SK-N-SH (cell line): ENCODE data around the gene MMRN1. TPM values are rescaled to one million over a fixed set of nuclear protein-coding genes. Genes with fewer than 3 reads are reported as not detected.

Source experiments
- CTCF ChIA-PET: fragments of 300-600, 350-600 bp; formaldehyde crosslinking; extraction: SDS; loops from one replicate; lab custom pipeline; 2021; lab: Yijun Ruan, JAX
- POLR2A ChIA-PET: fragments of 350-600 bp; sonication (Branson Sonifier 250); formaldehyde crosslinking; extraction: SDS; loops from one replicate; lab custom pipeline; 2020; ENCODE audit warnings: antibody characterized with exemption, inconsistent platforms; lab: Yijun Ruan, JAX
- DNase-seq: peaks from one replicate; pipeline ENCODE4 v3.0.0; 2012
- H2AFZ ChIP-seq: fragments of 200-600 bp; sonication (generic); 2 replicates; pipeline ENCODE4 v1.8.1; 2016; ENCODE audit warnings: antibody characterized with exemption, mild to moderate bottlenecking, low read depth
- H3F3A ChIP-seq: fragments of 200-600 bp; sonication (generic); replicated peaks from 2 replicates; pipeline ENCODE3; 2016; ENCODE audit warnings: antibody characterized with exemption, mild to moderate bottlenecking; ENCODE audit not compliant: insufficient read depth
- H3K27ac ChIP-seq, 2 experiments: fragments of 200-500 bp in 1 of 2; fragments of 200-600 bp in 1 of 2; sonication (Bioruptor generic) in 1 of 2; sonication (generic), shearing (Covaris generic) in 1 of 2; 2 replicates each; pipeline versions ENCODE4 v1.5.1 to v1.6.1; 2014 to 2016; ENCODE audit warnings: low read depth in 2 of 2, inconsistent platforms in 1 of 2, low read length in 1 of 2, mild to moderate bottlenecking in 1 of 2, mixed read lengths in 1 of 2
- H3K27me3 ChIP-seq: fragments of 200-600 bp; sonication (generic), shearing (Covaris generic); 2 replicates; pipeline ENCODE4 v1.6.1; 2016; ENCODE audit warnings: mixed run types; ENCODE audit not compliant: insufficient read depth
- H3K36me3 ChIP-seq, 2 experiments: fragments of 200-500 bp in 1 of 2; fragments of 200-600 bp in 1 of 2; sonication (Bioruptor generic) in 1 of 2; sonication (generic) in 1 of 2; replicated peaks in 1 of 2; 2 replicates each; pipeline versions ENCODE3 to v1.5.1; 2014 to 2016; ENCODE audit warnings: low read length in 1 of 2, mild to moderate bottlenecking in 1 of 2; ENCODE audit not compliant: insufficient read depth in 2 of 2, control insufficient read depth in 1 of 2
- H3K4me1 ChIP-seq, 2 experiments: fragments of 200-500 bp in 1 of 2; fragments of 200-600 bp in 1 of 2; sonication (Bioruptor generic) in 1 of 2; sonication (generic), shearing (Covaris generic) in 1 of 2; 2 replicates each; pipeline versions ENCODE4 v1.5.1 to v1.6.1; 2014 to 2016; ENCODE audit warnings: low read depth in 1 of 2, low read length in 1 of 2, mixed run types in 1 of 2; ENCODE audit not compliant: insufficient read depth in 2 of 2, control insufficient read depth in 1 of 2
- H3K4me2 ChIP-seq: fragments of 200-600 bp; sonication (generic), shearing (Covaris generic); 2 replicates; pipeline ENCODE4 v1.6.1; 2017; ENCODE audit warnings: mixed run types
- H3K4me3 ChIP-seq, 2 experiments: fragments of 200-500 bp in 1 of 2; fragments of 200-600 bp in 1 of 2; sonication (Bioruptor generic) in 1 of 2; sonication (generic), shearing (Covaris generic) in 1 of 2; 2 replicates each; pipeline versions ENCODE4 v1.5.1 to v1.8.1; 2014 to 2016; ENCODE audit warnings: low read depth in 2 of 2, inconsistent platforms in 1 of 2, low read length in 1 of 2, mild to moderate bottlenecking in 1 of 2, mixed read lengths in 1 of 2, moderate library complexity in 1 of 2
- H3K79me2 ChIP-seq: fragments of 200-600 bp; sonication (generic); 2 replicates; pipeline ENCODE4 v1.8.1; 2017; ENCODE audit warnings: mild to moderate bottlenecking; ENCODE audit not compliant: insufficient read depth
- H3K9ac ChIP-seq: fragments of 200-600 bp; sonication (generic); 2 replicates; pipeline ENCODE4 v1.6.1; 2017; ENCODE audit warnings: mixed run types
- H3K9me2 ChIP-seq: fragments of 200-600 bp; sonication (generic); 2 replicates; pipeline ENCODE4 v1.6.1; 2017; ENCODE audit warnings: mixed run types
- H3K9me3 ChIP-seq: fragments of 200-600 bp; sonication (generic); 2 replicates; pipeline ENCODE4 v1.6.1; 2017; ENCODE audit warnings: mixed run types, mild to moderate bottlenecking, moderate library complexity
- H4K20me1 ChIP-seq: fragments of 200-600 bp; sonication (generic); 2 replicates; pipeline ENCODE4 v1.6.1; 2017; ENCODE audit warnings: mild to moderate bottlenecking, mixed run types; ENCODE audit not compliant: insufficient read depth
- CHD2 ChIP-seq: fragments of 150-350 bp; IDR thresholded peaks from 2 replicates; pipeline ENCODE4 v1.6.1; 2018; ENCODE audit warnings: low read length; ENCODE audit not compliant: partially characterized antibody
- ELF1 ChIP-seq: IDR thresholded peaks from 2 replicates; pipeline ENCODE4 v1.4.0; 2012
- EP300 ChIP-seq, 2 experiments: IDR thresholded peaks; 2 replicates each; pipeline versions ENCODE4 v1.4.0 to v1.6.1; 2012; ENCODE audit warnings: borderline replicate concordance in 1 of 2, low read depth in 1 of 2, low read length in 1 of 2
- FOXM1 ChIP-seq: IDR thresholded peaks from 2 replicates; pipeline ENCODE4 v1.4.0; 2012; ENCODE audit warnings: low read depth, mild to moderate bottlenecking
- IRF3 ChIP-seq: fragments of 150-350 bp; IDR thresholded peaks from 2 replicates; pipeline ENCODE4 v1.6.1; 2016; ENCODE audit warnings: mild to moderate bottlenecking, low read depth, low read length
- JUND ChIP-seq: IDR thresholded peaks from 2 replicates; pipeline ENCODE4 v1.4.0; 2012
- MAX ChIP-seq: IDR thresholded peaks from 2 replicates; pipeline ENCODE4 v1.4.0; 2012; ENCODE audit warnings: low read depth
- NFIC ChIP-seq: IDR thresholded peaks from 2 replicates; pipeline ENCODE4 v1.4.0; 2012; ENCODE audit warnings: borderline replicate concordance
- NRF1 ChIP-seq: IDR thresholded peaks from 2 replicates; pipeline ENCODE4 v1.6.1; 2012; ENCODE audit warnings: low read depth, mild to moderate bottlenecking, low read length
- POLR2AphosphoS5 ChIP-seq: IDR thresholded peaks from 2 replicates; pipeline ENCODE4 v1.6.1; 2012; ENCODE audit warnings: low read depth, low read length
- RCOR1 ChIP-seq: fragments of 150-350 bp; IDR thresholded peaks from 2 replicates; pipeline ENCODE4 v1.6.1; 2017; ENCODE audit warnings: antibody characterized with exemption, low read length
- RFX5 ChIP-seq: IDR thresholded peaks from 2 replicates; pipeline ENCODE4 v1.6.1; 2012; ENCODE audit warnings: mild to moderate bottlenecking, improper control_type of control experiment, low read length
- SMC3 ChIP-seq: IDR thresholded peaks from 2 replicates; pipeline ENCODE4 v1.6.1; 2012; ENCODE audit warnings: low read depth, low read length, improper control_type of control experiment
- TAF1 ChIP-seq: IDR thresholded peaks from 2 replicates; pipeline ENCODE4 v1.6.1; 2012; ENCODE audit warnings: low read depth, mild to moderate bottlenecking, low read length, moderate library complexity, borderline replicate concordance
- TCF12 ChIP-seq: IDR thresholded peaks from 2 replicates; pipeline ENCODE4 v1.4.0; 2012
- TEAD4 ChIP-seq: IDR thresholded peaks from 2 replicates; pipeline ENCODE4 v1.4.0; 2012; ENCODE audit warnings: mild to moderate bottlenecking, borderline replicate concordance; ENCODE audit not compliant: insufficient read depth
- USF1 ChIP-seq: IDR thresholded peaks from 2 replicates; pipeline ENCODE4 v1.4.0; 2012; ENCODE audit warnings: low read depth, borderline replicate concordance
- ZBTB33 ChIP-seq: IDR thresholded peaks from 2 replicates; pipeline ENCODE4 v1.4.0; 2012; ENCODE audit warnings: low read depth, borderline replicate concordance
- WGBS: methylation state at CpG from one replicate; pipeline ENCODE4 v1.1.6; 2017; ENCODE audit warnings: low lambda C conversion rate; 5-methylcytosine and 5-hydroxymethylcytosine counted together
- polyA plus RNA-seq, 3 experiments: library from polyadenylated mRNA; depleted of rRNA; stranded (reverse); fragments of >200 nt; gene quantifications; 2 replicates each; pipeline ENCODE4 v1.2.3, GENCODE V29; 2012
- TF ChIP-seq, protein P1 (sequence below): IDR thresholded peaks from 2 replicates; pipeline ENCODE4 v1.6.1; 2012; ENCODE audit warnings: mild to moderate bottlenecking, low read depth, low read length, moderate library complexity
- TF ChIP-seq, protein P2 (sequence below): fragments of 200-600 bp; sonication (generic); IDR thresholded peaks from 2 replicates; pipeline ENCODE4 v1.6.1; 2017; ENCODE audit warnings: antibody characterized with exemption, mild to moderate bottlenecking, moderate library complexity

MMRN1 gene
- polyA plus RNA-seq, 1 of the 3 experiments (the other 2 are of a cell fraction), result not detected

- H3K9ac ChIP-seq, result no peak overlapping the region
- no peaks in the 10 kb centered on the region for H4K20me1 ChIP-seq
- H3K27ac ChIP-seq, result no peak overlapping the region
- H2AFZ ChIP-seq, result no peak overlapping the region
- POLR2A ChIA-PET, result no interaction called here
- no peaks in the 10 kb centered on the region for H3F3A ChIP-seq
- 53% methylated on average over 3 of the region's 3 CpGs for WGBS
- TF ChIP-seq FOXM1 (no peak), ZBTB33 (no peak), POLR2AphosphoS5 (no peak), TAF1 (no peak)
- H3K79me2 ChIP-seq, result no peaks in the 10 kb centered on the region
- H3K9me3 ChIP-seq, result no peaks in the 10 kb centered on the region
- no peaks in the 10 kb centered on the region for H3K27me3 ChIP-seq
- no peaks in the 10 kb centered on the region for H3K4me1 ChIP-seq
- H3K4me2 ChIP-seq, result no peak overlapping the region
- DNase-seq, result no peak
- H3K4me3 ChIP-seq, result no peak overlapping the region
- H3K36me3 ChIP-seq, result no peaks in the 10 kb centered on the region
- CTCF ChIA-PET, result interaction anchor here (1.1 kb wide), 1 partner anchor 219 kb away, joined by 4 read pairs; no protein-coding TSS in a partner anchor
- no peaks in the 10 kb centered on the region for H3K9me2 ChIP-seq
These were observed 18.1 kb upstream of the MMRN1 start for GRCh38 chr4:89876548-89876947.

- CTCF ChIA-PET, result interaction anchor here (2.6 kb wide), 1 partner anchor 10 kb away, joined by 16 read pairs; no protein-coding TSS in a partner anchor
- no peak overlapping the region for H3K4me3 ChIP-seq
- no peak overlapping the region for H3K27ac ChIP-seq
- H2AFZ ChIP-seq, result no peak overlapping the region
- no peak overlapping the region for H3K4me2 ChIP-seq
- WGBS, result 32% methylated on average over 1 of the region's 1 CpG
- H3K27me3 ChIP-seq, result no peaks in the 10 kb centered on the region
- no peak overlapping the region for H3K9ac ChIP-seq
- POLR2A ChIA-PET, result no interaction called here
- H3K36me3 ChIP-seq, result no peaks in the 10 kb centered on the region
- H4K20me1 ChIP-seq, result no peaks in the 10 kb centered on the region
- no peaks in the 10 kb centered on the region for H3K4me1 ChIP-seq
- H3F3A ChIP-seq, result no peaks in the 10 kb centered on the region
- no peaks in the 10 kb centered on the region for H3K9me2 ChIP-seq
- no peaks in the 10 kb centered on the region for H3K9me3 ChIP-seq
- H3K79me2 ChIP-seq, result no peaks in the 10 kb centered on the region
- no peak for DNase-seq
- no peak for TF ChIP-seq IRF3
- TF ChIP-seq SMC3, result no peak
- no peak for TF ChIP-seq ELF1
- no peak for TF ChIP-seq FOXM1
- no peak for TF ChIP-seq EP300 (IDR thresholded peaks at IDR 0.05; ENCODE audit: borderline replicate concordance in 1 of 2, low read depth in 1 of 2, low read length in 1 of 2)
- TF ChIP-seq RCOR1, result no peak
- no peak for TF ChIP-seq NRF1
- TF ChIP-seq JUND, result no peak
- no peak for TF ChIP-seq RFX5
- TF ChIP-seq MAX, result no peak
- TF ChIP-seq, protein P1, sequence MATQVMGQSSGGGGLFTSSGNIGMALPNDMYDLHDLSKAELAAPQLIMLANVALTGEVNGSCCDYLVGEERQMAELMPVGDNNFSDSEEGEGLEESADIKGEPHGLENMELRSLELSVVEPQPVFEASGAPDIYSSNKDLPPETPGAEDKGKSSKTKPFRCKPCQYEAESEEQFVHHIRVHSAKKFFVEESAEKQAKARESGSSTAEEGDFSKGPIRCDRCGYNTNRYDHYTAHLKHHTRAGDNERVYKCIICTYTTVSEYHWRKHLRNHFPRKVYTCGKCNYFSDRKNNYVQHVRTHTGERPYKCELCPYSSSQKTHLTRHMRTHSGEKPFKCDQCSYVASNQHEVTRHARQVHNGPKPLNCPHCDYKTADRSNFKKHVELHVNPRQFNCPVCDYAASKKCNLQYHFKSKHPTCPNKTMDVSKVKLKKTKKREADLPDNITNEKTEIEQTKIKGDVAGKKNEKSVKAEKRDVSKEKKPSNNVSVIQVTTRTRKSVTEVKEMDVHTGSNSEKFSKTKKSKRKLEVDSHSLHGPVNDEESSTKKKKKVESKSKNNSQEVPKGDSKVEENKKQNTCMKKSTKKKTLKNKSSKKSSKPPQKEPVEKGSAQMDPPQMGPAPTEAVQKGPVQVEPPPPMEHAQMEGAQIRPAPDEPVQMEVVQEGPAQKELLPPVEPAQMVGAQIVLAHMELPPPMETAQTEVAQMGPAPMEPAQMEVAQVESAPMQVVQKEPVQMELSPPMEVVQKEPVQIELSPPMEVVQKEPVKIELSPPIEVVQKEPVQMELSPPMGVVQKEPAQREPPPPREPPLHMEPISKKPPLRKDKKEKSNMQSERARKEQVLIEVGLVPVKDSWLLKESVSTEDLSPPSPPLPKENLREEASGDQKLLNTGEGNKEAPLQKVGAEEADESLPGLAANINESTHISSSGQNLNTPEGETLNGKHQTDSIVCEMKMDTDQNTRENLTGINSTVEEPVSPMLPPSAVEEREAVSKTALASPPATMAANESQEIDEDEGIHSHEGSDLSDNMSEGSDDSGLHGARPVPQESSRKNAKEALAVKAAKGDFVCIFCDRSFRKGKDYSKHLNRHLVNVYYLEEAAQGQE, result no peak
- no peak for TF ChIP-seq TCF12
- no peak for TF ChIP-seq NFIC
- no peak for TF ChIP-seq TEAD4
- TF ChIP-seq USF1, result no peak
- no peak for TF ChIP-seq CHD2
- TF ChIP-seq, protein P2, sequence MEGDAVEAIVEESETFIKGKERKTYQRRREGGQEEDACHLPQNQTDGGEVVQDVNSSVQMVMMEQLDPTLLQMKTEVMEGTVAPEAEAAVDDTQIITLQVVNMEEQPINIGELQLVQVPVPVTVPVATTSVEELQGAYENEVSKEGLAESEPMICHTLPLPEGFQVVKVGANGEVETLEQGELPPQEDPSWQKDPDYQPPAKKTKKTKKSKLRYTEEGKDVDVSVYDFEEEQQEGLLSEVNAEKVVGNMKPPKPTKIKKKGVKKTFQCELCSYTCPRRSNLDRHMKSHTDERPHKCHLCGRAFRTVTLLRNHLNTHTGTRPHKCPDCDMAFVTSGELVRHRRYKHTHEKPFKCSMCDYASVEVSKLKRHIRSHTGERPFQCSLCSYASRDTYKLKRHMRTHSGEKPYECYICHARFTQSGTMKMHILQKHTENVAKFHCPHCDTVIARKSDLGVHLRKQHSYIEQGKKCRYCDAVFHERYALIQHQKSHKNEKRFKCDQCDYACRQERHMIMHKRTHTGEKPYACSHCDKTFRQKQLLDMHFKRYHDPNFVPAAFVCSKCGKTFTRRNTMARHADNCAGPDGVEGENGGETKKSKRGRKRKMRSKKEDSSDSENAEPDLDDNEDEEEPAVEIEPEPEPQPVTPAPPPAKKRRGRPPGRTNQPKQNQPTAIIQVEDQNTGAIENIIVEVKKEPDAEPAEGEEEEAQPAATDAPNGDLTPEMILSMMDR, result no peak
These were observed 16.0 kb upstream of the MMRN1 start for GRCh38 chr4:89878611-89879010.
